HG03442 (cell line): Measurements from ENCODE around the gene CSHL1.
"Not testable (repeated sequence)": the region's sequence is repeated elsewhere in the genome, so short reads cannot be mapped to it uniquely, and the experiment has no call there.

Source experiments
- ATAC-seq: cut with Tn5 transposase; IDR thresholded peaks from one replicate; pipeline ENCODE4 v1.9.1; 2021; ENCODE audit warnings: mild to moderate bottlenecking, moderate library complexity; ENCODE audit not compliant: unreplicated experiment

CSHL1 gene

DNA sequence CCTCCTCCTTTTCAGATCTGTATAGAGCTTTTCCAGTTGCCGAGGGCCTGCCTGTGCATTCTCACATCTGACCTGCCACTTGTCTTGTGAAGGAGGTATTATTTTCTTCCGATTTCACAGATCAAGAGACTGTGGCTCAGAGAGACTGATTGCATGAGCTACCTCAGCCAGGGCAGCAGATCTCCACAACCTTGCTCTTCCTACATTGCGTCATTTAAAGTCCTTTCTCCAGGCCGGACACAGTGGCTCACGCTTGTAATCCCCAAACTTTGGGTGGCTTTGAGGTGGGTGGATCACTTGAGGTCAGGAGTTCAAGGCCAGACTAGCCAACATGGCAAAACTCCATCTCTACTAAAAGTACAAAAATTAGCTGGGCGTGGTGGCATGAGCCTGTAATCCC is 9.0 kb upstream of the CSHL1 start:
- not testable (repeated sequence) for ATAC-seq

GRCh38 chr17:63919311-63919723 is 8.3 kb upstream of the CSHL1 start:
- no peak for ATAC-seq

DNA sequence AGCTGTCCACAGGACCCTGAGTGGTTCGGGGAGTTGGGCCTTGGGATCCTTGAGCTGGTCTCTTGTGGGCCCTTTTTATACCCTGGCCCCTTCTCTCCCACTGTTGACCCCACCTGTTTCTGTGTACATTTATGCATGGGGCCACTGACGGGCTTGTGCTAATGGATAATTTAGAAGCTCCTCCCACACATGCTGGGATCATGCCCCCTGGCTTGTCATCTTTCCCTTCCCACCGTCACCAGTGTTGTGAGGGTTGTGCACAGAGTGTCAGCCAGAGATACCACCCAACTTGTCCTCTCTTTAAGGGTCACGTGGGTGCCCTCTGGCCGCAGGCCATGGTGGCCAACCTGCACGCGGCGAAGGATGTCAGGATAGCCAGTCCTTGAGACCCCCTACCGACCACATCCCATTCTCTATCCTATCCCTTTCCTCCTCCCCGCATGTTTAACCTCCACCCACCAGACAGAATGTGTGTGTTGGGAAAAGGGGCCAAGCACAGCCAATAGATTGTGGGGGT is 7.8 kb upstream of the CSHL1 start, which contains the start of gene GH1:
GH1 (minus strand) TSS at position 51 of the 517 bp plus-strand sequence. CDS start 63 bp downstream, outside the sequence.
- not testable (repeated sequence) for ATAC-seq

- no peak for ATAC-seq
Observed at GRCh38 chr17:63918305-63918704, 7.2 kb upstream of the CSHL1 start.

GRCh38 chr17:63917646-63918045 is 6.6 kb upstream of the CSHL1 start:
- no peak for ATAC-seq

- ATAC-seq = not testable (repeated sequence)
Observed at GRCh38 chr17:63917206-63917605, 6.1 kb upstream of the CSHL1 start.

- no peak for ATAC-seq
Observed at GRCh38 chr17:63916566-63917185, 5.6 kb upstream of the CSHL1 start.

DNA sequence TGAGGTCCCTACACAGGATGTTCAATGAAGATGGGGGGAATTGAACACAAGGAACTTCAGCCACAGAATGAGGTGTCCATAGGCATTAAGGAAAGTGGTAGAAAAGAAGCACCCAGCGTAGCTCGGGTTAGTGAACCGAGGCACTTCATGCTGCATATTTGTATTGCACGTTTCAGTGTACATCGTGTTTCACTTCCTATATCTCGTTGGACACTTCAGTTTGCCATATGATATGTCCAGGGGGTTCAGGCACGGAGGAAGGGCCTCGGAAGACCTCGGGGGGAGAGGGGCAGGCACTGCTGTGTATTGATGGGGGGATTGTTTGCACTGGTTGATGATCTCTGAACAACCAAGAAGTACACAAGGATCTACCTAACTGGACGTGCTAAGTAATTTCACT is 4.7 kb upstream of the CSHL1 start:
- ATAC-seq = not testable (repeated sequence)

GRCh38 chr17:63914471-63914870 is 3.4 kb upstream of the CSHL1 start:
- no peak for ATAC-seq

- ATAC-seq = no peak
Observed at GRCh38 chr17:63911657-63912100, 621 bp upstream of the CSHL1 start.

GRCh38 chr17:63910096-63910495 is 962 bp downstream of the CSHL1 start:
- ATAC-seq = no peak

DNA sequence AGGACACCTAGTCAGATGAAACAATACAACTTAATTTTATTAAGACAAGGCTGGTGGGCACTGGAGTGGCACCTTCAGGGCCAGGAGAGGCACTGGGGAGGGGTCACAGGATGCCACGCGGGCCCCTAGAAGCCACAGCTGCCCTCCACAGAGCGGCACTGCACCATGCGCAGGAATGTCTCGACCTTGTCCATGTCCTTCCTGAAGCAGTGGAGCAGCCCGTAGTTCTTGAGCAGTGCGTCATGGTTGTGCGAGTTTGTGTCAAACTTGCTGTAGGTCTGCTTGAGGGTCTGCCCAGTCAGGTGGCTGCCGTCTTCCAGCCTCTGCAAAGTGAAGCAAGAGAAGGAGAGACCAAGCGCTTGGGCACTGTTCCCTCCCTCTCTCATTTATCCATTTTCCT is 1.5 kb downstream of the CSHL1 start:
- ATAC-seq = not testable (repeated sequence)

DNA sequence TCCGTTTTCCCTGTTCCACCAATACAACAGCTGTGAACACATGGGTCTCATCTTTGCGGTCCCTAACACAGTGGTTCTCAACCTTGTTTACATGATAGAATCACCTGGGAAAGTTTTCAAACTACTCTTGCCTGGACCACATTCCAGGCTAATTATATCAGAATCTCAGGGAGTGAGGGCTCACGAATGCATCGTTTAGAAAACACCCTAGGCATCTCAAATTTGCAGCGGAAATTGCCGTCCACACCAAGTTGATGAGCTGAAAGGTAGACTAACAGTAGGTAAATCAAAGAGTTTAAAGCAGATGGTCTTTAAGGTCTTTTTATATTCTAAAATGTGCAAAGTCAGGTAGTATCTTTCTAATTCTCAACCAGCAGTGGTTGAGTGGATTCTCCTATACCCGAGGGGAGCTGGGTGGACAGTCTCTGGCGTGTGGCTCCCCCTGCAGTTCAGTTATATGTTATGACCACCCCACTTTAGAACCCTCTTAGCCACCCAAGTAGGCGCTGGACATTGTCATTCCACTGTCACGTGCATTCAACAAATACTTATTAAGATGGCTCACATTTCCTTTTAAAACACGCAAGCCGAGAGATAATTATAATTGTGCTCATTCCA is 3.8 kb downstream of the CSHL1 start:
- ATAC-seq = not testable (repeated sequence)

DNA sequence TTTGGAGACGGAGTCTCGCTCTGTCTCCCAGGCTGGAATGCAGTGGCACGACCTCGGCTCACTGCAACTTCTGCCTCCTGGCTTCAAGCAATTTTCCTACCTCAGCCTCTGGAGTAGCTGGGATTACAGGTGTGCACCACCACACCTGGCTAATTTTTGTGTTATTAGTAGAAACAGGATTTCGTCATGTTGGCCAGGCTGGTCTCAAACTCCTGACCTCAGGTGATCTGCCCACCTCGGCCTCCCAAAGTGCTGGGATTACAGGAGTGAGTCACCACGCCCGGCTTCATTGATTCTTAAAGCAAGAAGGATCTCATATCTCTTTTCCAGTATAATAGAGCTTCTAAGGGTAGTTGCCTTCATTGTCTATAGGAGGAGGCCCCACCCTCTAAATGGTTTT is 6.3 kb downstream of the CSHL1 start:
- ATAC-seq = not testable (repeated sequence)

- ATAC-seq = not testable (repeated sequence)
Observed at GRCh38 chr17:63903787-63904201, 7.3 kb downstream of the CSHL1 start.

DNA sequence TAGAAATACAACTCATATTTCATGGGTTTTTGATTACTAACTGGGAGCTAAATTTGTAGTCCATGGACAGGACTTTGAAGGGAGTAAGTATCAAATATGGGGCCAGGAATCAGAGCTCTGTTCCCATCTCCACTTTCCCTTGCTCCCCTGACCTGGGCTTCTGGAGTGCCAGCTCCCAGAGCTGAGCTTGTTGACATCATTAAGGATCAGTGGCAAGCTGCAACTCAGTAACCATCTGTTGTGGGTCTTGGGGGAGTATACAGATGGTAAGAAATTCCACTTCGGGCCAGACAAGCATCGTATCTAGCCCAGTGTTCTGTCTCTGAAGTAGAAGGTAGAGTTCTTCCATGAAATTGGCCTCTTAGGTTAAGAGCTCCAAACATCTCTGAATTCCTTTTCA is 9.1 kb downstream of the CSHL1 start:
- ATAC-seq = not testable (repeated sequence)

DNA sequence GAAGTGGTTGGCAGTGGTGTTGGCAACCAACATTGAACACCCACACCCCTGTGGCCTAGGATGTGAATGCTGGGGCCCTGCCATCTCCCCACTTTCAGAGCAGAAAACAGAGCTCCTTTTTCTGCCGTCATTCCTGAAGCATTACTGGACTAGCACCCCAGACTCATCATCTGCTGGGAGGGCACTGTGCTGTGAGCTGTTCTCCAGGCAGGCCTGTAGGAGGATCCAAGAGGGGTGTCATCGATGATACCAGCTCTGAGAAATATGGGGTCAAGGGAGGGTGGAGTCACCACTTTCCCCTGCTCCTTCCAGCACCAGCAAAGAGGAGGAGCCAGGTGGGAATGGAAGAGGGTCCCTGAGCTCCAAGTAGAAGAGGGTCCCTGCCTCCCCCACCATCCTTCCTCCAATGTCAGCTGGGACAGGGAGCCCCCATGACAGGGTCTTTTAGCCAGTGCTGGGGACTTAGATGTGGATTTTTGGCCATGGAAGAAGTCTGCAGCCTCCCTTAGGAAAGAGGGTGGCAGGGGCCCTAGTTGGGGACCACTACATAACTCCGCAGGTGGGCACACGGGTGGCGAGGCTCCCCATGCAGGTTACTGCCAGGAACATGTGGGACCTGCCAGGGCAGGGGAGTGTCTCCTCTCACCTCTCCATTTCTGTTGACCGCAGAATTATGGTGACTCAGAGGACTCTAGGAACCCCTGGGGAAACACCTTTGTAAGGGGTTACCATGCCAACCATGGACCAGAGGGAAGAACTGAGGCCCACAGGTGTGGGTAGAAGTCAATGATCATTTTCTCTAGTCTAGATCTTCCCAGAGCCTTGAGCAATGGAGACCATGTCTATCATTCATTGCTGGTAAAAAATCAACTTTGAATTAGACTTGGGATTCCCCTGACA is 11.9 kb downstream of the CSHL1 start:
- ATAC-seq = peak; percentile 43

DNA sequence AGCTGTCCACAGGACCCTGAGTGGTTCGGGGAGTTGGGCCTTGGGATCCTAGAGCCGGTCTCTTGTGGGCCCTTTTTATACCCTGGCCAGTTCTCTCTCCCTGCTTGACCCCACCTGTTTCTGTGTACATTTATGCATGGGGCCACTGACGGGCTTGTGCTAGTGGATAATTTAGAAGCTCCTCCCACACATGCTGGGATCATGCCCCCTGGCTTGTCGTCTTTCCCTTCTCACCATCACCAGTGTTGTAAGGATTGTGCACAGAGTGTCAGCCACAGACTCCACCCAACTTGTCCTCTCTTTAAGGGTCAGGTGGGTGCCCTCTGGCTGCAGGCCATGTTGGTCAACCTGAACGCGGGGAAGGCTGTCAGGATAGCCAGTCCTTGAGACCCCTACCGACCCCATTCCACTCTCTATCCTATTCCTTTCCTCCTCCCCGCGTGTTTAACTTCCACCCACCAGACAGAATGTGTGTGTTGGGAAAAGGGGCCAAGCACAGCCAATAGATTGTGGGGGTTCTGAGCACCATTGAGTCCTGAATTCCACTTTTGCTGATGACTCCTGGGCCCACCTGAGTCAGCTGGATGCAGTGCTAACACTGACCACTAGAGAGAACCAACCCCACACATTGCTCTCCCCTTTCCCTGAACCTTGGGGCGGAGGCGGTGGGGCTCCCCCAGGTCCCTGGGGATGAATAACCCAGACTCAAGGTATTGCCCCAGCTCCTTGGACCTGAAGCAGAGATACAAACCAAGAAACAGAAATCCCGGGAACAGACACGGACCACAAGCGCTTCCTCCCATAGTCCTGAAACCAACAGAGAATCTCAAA is 14.3 kb downstream of the CSHL1 start, which contains the start of gene CSH1:
CSH1 (minus strand) TSS at position 51 of the 831 bp plus-strand sequence. CDS start 63 bp downstream, outside the sequence.
- ATAC-seq = not testable (repeated sequence)

DNA sequence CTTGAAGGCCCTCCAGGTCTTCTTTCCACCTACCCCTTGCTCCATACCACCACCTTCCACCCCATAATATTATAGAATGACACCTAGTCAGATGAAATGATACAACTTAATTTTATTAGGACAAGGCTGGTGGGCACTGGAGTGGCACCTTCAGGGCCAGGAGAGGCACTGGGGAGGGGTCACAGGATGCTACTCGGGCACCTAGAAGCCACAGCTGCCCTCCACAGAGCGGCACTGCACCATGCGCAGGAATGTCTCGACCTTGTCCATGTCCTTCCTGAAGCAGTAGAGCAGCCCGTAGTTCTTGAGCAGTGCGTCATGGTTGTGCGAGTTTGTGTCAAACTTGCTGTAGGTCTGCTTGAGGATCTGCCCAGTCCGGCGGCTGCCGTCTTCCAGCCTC is 16.2 kb downstream of the CSHL1 start:
- not testable (repeated sequence) for ATAC-seq

DNA sequence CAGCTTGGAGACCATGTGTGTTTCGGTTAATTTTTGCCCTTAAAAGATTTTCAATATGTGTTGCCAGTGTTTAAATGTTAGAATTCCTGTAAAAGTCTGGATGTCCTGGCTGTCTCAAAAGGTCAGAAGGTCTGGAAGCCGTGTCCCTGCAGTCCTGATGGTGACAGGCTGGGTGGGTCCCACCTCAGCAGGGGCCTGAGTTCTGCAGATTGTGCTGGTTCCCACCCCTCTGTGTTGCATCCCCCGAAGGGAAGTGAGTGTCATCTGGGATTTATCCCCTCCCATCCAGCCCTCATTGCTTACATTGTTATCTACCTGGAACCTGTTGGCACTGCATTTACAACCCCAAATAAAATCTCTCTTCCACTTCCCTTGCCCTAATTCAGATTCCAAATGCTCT is 17.0 kb downstream of the CSHL1 start:
- not testable (repeated sequence) for ATAC-seq
